ENCODE results near the gene UBA52.
A peak's percentile ranks its signal among the peaks of the same experiment; 100 is the strongest.
"Not testable (repeated sequence)": the region's sequence is repeated elsewhere in the genome, so short reads cannot be mapped to it uniquely, and the experiment has no call there.

The UBA52 gene

GRCh38 chr19:18571564-18572344 lies at the start of gene UBA52:
Gene UBA52 (plus strand): TSS chr19:18571857. CDS start chr19:18573301, 1,444 bp downstream.
- peak; percentile 99 for DNase-seq (ENCODE audit: low read depth in 2 of 2)

GRCh38 chr19:18522124-18522861 lies 49.4 kb upstream of the UBA52 start:
- peak; percentile 99 to 100 for DNase-seq (ENCODE audit: low read depth in 2 of 2)

DNA sequence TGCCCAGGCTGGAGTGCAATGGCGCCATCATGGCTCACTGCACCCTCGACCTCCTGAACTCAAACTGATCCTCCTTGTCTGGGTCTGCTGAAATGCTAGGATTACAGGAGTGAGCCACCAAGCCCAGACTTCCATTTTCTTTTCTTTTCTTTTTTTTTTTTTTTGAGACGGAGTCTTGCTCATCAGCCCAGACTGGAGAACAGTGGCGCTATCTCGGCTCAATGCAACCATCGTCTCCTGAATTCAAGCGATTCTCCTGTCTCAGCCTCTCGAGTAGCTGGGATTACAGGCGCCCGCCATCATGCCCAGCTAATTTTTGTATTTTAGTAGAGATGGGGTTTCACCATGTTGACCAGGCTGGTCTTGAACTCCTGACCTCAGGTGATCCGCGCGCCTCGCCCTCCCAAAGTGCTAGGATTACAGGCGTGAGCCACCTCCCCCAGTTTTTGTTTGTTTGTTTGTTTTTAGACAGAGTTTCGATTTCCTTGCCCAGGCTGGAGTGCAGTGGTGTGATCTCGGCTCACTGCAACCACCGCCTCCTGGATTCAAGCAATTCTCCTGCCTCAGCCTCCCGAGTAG lies 48.7 kb upstream of the UBA52 start:
- DNase-seq (ENCODE audit: low read depth in 2 of 2), result not testable (repeated sequence)

DNA sequence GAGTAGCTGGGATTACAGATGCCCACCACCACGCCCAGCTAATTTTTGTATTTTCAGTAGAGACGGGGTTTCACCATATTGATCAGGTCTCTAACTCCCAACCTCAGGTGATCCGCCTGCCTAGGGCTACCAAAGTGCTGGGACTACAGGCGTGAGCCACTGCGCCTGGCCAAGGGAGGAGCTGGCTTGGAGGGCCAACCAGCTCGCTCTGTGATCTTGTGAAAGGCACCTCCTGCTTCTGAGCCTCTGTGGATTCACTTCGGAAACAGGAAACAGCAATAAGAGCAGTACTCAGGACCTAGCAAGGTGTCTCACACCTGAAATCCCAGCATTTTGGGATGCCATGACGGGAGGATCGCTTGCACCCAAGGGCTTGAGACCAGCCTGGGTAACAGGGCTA lies 47.8 kb upstream of the UBA52 start:
- no peak for DNase-seq (ENCODE audit: low read depth in 2 of 2)

DNA sequence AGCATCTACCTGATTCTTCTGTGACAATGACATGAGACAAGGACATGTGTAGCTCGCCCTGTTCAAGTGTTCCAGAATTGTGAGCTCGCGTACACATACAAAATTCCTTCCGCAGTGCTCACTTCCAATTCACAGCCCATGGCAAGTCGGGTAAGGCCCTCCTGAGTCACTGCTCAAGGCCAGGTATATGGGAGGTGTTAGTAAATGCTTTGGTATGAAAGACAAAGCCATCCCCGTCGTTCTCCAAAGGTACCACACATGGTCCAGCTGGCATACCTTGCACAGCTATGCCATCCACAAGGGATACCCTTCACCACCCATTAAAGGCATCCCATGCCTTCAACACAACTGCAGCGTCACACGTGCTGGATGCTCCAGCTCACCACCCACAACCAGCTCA lies 45.3 kb upstream of the UBA52 start:
- no peak for DNase-seq (ENCODE audit: low read depth in 2 of 2)

GRCh38 chr19:18529782-18530181 lies 41.9 kb upstream of the UBA52 start:
- DNase-seq (ENCODE audit: low read depth in 2 of 2), result no peak

- DNase-seq (ENCODE audit: low read depth in 2 of 2), result no peak
Measured at GRCh38 chr19:18531485-18531884, 40.2 kb upstream of the UBA52 start.

GRCh38 chr19:18532168-18532890 lies 39.3 kb upstream of the UBA52 start:
- DNase-seq (ENCODE audit: low read depth in 2 of 2), result no peak

DNA sequence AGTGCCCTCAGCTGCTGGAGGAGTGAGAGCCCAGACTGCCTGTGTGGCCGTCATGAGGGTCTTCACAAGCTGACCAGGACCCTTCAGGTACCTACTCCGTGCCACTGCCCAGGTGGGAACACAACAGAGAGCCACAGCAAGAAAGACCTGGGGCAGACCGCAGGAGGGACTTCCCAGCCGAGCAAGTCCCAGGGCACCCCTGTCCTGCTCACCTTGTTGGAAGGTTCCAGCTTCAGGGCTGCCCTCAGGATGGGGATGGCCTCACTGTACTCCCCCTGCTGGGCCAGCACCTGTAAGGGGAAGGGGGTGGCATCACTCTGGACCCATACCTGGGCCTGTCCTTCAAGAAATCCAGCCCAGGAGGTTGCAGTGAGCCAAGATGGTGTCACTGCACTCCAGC lies 38.6 kb upstream of the UBA52 start:
- no peak for DNase-seq (ENCODE audit: low read depth in 2 of 2)

DNA sequence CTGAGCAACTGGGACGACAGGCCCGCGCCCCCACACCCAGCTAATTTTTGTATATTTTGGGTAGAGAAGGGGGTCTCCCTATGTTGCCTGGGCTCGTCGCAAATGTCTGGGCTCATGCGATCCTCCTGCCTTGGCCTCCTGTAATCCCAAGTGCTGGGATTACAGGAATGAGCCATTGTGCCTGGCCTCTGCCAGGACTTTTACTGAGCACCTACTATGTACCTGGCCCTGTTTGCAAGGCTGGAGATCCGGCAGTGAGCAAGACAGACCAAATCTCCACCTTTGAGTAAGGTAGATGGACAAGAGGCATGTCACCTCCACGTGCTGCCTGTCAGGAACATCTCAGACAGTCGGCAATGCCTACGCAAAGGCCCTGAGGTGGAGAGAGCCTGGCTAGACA lies 35.2 kb upstream of the UBA52 start:
- DNase-seq (ENCODE audit: low read depth in 2 of 2), result no peak

- no peak for DNase-seq (ENCODE audit: low read depth in 2 of 2)
Measured at GRCh38 chr19:18537431-18537830, 34.2 kb upstream of the UBA52 start.

DNA sequence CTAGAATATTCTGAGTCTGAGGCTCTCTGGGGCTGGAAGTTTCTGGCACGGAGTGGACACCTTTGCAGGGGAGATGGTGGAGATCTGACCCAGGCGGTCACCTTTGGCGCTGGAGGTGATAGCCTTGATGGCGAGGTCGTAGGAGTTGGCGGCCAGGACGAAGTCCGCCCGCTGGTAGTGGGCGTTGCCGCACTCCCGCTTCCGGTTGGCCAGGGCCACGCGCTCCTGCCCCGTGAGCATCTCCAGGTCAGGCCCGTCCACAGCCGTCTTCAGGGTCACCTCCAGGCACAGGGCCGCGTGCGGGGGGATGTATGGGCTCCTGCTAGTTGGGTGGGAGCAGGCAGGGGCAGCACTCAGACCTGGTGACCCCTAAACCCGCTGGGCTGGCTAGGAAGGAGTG lies 33.5 kb upstream of the UBA52 start:
- DNase-seq (ENCODE audit: low read depth in 2 of 2), result no peak

- DNase-seq (ENCODE audit: low read depth in 2 of 2), result no peak
Measured at GRCh38 chr19:18539372-18539771, 32.3 kb upstream of the UBA52 start.

DNA sequence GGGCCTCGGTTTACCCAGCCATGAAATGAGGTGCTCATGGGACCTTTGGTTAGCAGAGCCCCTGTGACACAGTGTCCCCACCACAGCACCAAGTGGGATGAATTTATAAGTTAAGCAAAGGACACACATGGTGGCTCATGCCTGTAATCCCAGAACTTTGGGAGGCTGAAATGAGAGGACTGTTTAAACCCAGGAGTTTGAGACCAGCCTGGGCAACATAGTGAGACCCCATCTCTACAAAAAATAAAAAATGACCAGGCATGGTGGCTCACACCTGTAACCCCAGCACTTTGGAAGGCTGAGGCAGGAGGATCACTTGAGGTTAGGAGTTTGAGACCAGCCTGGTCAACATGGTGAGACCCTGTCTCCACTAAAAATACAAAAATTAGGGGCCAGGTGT lies 31.5 kb upstream of the UBA52 start:
- not testable (repeated sequence) for DNase-seq (ENCODE audit: low read depth in 2 of 2)

DNA sequence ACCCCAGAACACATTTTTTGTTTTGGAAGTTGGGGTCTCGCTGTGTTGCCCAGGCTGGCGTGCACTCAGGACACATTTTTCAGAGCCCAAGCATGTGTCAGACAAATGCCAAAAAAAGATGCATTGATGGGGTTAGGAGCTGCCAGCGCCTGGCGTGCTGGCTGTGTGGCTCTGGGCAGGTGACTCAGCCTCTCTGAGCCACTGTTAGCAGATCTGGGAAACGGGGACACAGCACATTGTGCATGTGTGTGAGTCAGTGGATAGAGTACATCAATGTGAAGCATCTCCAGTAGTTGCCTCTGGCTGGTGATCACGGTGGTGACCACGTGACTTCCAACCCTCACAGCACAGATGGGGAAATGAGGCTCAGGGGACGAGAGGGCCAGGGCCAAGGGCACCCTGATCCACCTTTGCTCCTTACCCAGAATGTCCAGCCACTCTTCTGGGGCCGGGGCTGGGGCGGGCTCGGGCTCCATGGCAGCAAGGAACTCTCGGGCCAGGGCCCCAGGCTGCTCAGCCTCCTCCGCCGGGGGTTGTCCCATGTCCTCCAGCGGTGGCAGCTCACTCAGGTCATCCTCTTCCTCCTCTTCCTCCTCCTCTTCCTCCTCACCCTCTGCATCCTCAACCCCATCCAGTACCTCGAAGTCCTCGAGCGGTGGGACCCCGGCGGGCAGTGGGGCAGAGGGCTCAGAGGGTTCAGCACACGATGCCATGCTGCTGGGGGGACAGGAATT lies 30.2 kb upstream of the UBA52 start:
- DNase-seq (ENCODE audit: low read depth in 2 of 2), result no peak

DNA sequence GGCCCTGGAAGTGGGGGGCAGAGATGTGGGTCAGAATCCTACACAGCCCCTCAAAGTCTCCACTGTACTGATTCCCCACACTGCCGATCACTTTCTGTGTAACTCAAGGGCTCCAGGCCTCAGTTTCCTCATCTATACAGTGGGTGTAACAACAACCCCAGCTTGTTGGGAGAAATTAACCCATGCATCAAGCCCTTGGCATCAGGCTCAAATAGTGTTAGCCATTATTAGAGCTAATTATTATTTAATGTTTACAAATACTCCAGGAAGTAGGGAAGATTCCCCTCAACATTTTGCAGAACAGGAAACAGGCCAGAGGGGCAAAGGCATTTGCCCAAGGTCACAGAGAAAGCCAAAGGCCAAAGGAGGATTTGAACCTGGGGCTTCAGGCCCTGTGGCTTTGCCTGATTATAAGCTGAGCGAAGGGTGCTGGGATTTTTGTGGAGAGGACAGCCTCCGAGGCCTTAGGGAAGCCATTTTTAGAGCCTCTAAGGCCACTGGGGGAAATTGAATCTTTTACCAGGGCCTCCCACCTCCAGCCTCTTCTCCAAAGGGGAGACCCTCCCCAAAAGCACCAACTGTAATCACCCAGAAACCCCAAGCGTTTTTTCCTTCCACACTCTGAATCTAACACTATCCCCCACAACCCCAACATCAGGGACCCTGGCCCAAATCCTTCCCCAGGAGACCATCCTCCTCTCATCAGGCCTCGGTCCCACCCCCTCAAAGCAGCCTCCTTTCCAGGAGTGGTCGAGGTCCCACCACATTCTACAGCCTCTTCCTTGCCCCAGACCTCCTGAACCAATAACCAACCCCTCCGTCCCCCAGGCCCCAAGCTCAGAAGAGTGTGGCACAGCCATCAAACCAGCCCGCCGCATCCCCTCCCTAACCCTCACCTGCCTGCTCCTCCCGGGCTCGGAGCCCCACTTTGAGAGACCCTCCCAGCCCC lies 29.4 kb upstream of the UBA52 start:
- no peak for DNase-seq (ENCODE audit: low read depth in 2 of 2)

DNA sequence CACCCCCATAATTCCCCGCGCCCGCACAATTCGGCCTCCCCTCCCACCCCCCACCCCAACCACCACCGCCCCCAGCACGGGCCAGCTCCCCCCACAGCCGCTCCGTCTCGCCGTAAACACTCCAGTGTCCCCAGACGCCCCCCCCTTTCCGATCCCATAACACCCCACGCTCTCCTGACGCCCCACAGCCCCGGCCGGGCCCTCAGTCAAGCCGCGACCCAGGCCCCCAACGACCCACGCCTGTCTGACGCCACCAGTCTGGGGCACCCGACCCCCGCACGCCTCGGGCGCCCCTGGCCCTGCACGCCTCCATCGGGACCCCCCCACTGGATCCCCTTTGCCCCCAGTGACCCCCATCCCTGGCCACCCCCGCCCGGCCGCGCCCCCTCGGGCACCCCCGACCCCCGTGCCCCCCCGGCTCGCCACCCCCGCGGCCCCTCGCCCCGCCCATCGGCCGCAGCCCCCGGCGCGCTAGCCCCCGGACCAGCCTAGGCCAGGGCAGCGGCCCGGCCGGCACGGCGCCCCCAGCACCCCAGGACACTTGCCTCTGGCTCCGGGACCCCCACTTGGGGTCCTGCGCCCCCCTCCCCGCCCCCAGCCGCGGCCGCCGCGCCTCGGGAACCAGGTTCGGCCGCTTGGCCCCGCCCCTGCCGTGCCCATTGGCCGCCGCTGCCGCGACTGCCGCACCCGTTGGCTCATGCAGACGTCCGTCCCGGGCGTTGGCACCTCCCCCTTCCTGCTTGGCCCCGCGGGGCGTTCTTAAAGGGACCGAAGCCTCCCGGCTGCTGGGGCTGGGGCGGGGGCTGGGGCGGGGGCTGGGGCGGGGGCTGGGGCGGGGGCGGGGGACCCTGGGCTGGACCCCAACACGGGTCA lies 28.5 kb upstream of the UBA52 start, which contains the start of gene FKBP8:
Gene FKBP8, minus strand, starts transcription at position 633 of the 873 bp plus-strand sequence. CDS start 1,603 bp downstream, outside the sequence.
- peak; percentile 85 to 89 for DNase-seq (ENCODE audit: low read depth in 2 of 2)

DNA sequence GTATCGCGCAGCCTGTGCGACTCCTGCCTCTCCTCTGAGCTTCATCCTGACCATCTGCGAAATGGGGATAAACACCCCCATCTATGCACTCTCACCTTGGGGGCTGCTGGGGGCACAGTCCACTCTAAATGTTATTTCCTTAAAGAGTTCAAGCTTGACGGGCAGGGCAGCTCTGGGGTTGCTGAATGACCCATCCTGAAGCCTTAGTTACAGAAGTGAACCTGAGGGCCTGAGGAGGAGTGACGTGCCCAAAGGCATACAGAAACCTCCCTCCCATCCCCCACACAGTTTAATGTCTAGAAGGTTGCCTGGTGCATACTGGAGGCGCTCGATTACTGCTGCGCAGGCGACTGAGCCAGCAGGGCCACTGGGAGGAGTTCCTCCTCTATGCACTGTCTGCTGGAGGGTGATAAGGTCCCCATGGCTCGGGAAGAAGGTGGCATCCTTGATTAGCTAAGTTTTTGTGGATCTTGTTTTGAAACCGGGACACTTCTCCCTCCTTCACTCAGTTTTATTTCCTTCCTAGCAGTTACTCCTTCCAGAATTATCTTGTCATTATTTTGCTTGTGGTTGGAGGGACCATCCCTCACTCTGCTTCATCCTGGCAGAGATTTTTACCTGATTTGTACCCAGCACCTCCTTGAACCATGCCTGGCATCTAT lies 27.7 kb upstream of the UBA52 start:
- no peak for DNase-seq (ENCODE audit: low read depth in 2 of 2)

GRCh38 chr19:18551631-18552030 lies 20.0 kb upstream of the UBA52 start:
- no peak for DNase-seq (ENCODE audit: low read depth in 2 of 2)
